DND-41 (cell line): ENCODE results near the gene PRKAR1B.

Experiments used
- ATAC-seq: fragments of 200-7000 bp; cut with Tn5 transposase; 3 replicates; pipeline ENCODE4 v1.9.1; 2021; ENCODE audit warnings: low read depth; ENCODE audit not compliant: insufficient read depth
- DNase-seq: peaks from one replicate; pipeline ENCODE4 v3.0.0-alpha.2; 2020
- H2AFZ ChIP-seq: 2 replicates; pipeline ENCODE4 v1.6.0; 2012; ENCODE audit warnings: low read depth, low read length
- H3K27ac ChIP-seq: 2 replicates; pipeline ENCODE4 v1.5.1; 2012; ENCODE audit warnings: low read length, inconsistent platforms
- H3K27me3 ChIP-seq: fragments of 200-600 bp; sonication (generic); 2 replicates; pipeline ENCODE4 v1.6.0; 2012; ENCODE audit warnings: low read length, mild to moderate bottlenecking, inconsistent platforms; ENCODE audit not compliant: insufficient read depth, poor library complexity
- H3K36me3 ChIP-seq: 2 replicates; pipeline ENCODE4 v1.5.1; 2012; ENCODE audit warnings: low read length, inconsistent platforms; ENCODE audit not compliant: insufficient read depth
- H3K4me1 ChIP-seq: 2 replicates; pipeline ENCODE4 v1.5.1; 2012; ENCODE audit warnings: mild to moderate bottlenecking, low read length; ENCODE audit not compliant: insufficient read depth
- H3K4me2 ChIP-seq: 2 replicates; pipeline ENCODE4 v1.6.0; 2012; ENCODE audit warnings: mild to moderate bottlenecking, moderate library complexity, low read length, inconsistent platforms; ENCODE audit not compliant: insufficient read depth
- H3K4me3 ChIP-seq, 2 experiments: fragments of 200-600 bp in 1 of 2; shearing (Covaris generic) in 1 of 2; 2 replicates each; pipeline ENCODE4 v1.5.1; 2012 to 2016; ENCODE audit warnings: inconsistent platforms in 2 of 2, low read length in 2 of 2, mild to moderate bottlenecking in 2 of 2, low read depth in 1 of 2, moderate library complexity in 1 of 2
- H3K79me2 ChIP-seq: 2 replicates; pipeline ENCODE4 v1.6.0; 2012; ENCODE audit warnings: low read length, inconsistent platforms; ENCODE audit not compliant: insufficient read depth
- H3K9ac ChIP-seq: 2 replicates; pipeline ENCODE4 v1.6.0; 2012; ENCODE audit warnings: low read depth, mild to moderate bottlenecking, inconsistent platforms, low read length, moderate library complexity
- H3K9me3 ChIP-seq: 2 replicates; pipeline ENCODE4 v1.5.1; 2012; ENCODE audit warnings: low read length, moderate library complexity, mild to moderate bottlenecking, inconsistent platforms; ENCODE audit not compliant: insufficient read depth, severe bottlenecking
- H4K20me1 ChIP-seq: 2 replicates; pipeline ENCODE4 v1.6.0; 2012; ENCODE audit warnings: low read length; ENCODE audit not compliant: insufficient read depth
- EZH2 ChIP-seq: IDR thresholded peaks from 3 replicates; pipeline ENCODE4 v1.6.1; 2012; ENCODE audit warnings: borderline replicate concordance, low read depth, mild to moderate bottlenecking, moderate library complexity, low read length, inconsistent platforms; ENCODE audit not compliant: severe bottlenecking
- TF ChIP-seq, protein P1 (sequence below): IDR thresholded peaks from 2 replicates; pipeline ENCODE4 v1.5.1; 2012; ENCODE audit warnings: borderline replicate concordance, low read length, moderate library complexity, mild to moderate bottlenecking; ENCODE audit not compliant: poor library complexity, severe bottlenecking; ENCODE audit errors: extremely low read depth

The PRKAR1B gene

DNA sequence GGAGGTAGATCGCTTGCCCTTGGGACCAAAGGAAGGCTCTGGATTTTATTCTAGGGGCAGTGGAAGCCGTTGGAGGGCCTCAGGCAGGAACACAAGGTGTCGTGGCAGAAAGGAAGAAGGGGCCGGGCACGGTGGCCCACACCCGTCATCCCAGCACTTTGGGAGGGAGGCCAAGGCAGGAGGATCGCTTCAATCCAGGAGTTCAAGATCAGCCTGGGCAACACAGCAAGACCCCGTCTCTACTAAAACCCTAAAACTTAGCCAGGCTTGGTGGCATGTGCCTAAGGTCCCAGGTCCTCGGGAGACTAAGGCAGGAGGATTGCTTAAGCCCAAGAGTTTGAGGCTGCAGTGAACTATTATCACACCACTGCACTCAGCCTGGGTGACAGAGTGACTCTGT is 202.3 kb downstream of the PRKAR1B start:
- TF ChIP-seq, protein P1, sequence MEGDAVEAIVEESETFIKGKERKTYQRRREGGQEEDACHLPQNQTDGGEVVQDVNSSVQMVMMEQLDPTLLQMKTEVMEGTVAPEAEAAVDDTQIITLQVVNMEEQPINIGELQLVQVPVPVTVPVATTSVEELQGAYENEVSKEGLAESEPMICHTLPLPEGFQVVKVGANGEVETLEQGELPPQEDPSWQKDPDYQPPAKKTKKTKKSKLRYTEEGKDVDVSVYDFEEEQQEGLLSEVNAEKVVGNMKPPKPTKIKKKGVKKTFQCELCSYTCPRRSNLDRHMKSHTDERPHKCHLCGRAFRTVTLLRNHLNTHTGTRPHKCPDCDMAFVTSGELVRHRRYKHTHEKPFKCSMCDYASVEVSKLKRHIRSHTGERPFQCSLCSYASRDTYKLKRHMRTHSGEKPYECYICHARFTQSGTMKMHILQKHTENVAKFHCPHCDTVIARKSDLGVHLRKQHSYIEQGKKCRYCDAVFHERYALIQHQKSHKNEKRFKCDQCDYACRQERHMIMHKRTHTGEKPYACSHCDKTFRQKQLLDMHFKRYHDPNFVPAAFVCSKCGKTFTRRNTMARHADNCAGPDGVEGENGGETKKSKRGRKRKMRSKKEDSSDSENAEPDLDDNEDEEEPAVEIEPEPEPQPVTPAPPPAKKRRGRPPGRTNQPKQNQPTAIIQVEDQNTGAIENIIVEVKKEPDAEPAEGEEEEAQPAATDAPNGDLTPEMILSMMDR, result no peak
- TF ChIP-seq EZH2, result no peak
- no peak overlapping the region for H3K4me2 ChIP-seq
- peaks cover 3% of the 10 kb centered on the region; the same call in 1 of the 2 replicates for H3K79me2 ChIP-seq
- H3K9me3 ChIP-seq, result no peaks in the 10 kb centered on the region
- no peak overlapping the region for H3K4me3 ChIP-seq
- peaks cover 31% of the 10 kb centered on the region for H3K4me1 ChIP-seq
- H3K27me3 ChIP-seq, result peaks cover 17% of the 10 kb centered on the region
- no peak overlapping the region for H3K27ac ChIP-seq
- H3K9ac ChIP-seq, result no peak overlapping the region
- no peaks in the 10 kb centered on the region for H3K36me3 ChIP-seq
- no peak overlapping the region for H2AFZ ChIP-seq
- H4K20me1 ChIP-seq, result peaks cover 23% of the 10 kb centered on the region
- ATAC-seq, result no peak
- no peak for DNase-seq

DNA sequence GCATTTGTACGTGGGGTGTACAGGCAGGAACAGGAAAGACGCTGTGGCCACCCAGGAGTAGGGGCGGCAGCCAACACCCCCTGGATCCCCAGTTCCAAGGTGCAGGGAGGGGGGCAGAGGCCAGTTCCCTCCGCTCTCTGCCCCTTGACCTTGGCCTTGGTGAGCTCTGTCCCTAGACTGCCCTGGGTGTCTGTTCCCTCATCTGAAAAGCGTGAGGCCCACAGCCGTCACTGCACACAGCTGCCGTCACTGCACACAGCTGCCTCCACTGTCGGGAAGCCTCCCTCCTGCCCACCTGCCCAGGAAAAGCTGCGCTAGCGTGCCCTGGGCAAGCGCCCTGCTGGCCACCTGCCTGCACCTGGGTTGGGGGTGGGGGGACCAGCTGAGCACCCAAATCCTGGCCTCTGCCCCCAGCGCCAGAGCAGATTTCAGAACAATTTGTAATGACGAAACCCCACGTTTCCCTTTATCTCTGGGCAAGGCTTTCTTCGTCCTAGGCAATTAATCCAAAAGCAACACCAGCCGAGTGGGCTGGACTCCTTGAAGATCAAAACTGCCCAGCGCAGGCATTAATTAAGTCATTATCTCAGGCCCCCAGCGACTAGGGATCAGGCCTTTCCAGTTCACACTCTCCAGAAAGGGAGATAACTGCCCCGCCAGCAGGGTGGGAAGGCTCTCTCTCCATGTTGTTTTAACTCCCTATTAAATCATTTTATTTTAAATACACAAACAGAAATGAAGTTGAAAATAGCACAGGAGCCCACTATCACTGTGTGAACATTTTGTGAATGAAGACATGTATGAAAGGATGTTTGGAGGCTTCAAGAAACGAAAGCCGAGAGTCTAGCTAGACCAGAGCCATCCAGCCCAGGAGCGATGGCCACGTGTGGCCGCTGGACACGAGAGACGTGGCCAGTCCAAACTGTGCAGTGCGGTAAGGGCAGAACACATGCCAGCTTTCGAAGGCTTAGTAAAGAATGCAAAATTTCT is 203.4 kb downstream of the PRKAR1B start:
- no peak for DNase-seq
- TF ChIP-seq EZH2, result no peak
- TF ChIP-seq, protein P1, result no peak
- no peak overlapping the region for H3K4me2 ChIP-seq

DNA sequence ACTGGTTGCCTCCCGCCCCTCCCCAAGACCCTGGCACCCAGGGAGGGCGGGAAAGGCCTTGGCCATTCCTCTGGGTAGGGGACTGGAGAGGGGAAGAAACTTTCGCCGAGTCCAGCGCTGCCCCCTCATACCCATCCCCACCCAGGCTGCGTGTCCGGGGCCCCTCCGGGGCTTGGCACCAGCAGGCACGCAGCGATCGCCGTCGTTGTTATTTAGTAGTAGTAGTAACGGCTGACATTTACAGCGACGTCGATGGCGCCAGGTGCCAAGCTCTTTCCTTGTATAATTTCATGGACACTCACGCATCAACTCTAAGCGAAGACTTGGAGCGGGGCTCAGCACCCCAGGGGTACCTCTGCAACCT is 204.1 kb downstream of the PRKAR1B start:
- Histone ChIP-seq H3K4me1 (peaks cover 33% of the 10 kb centered on the region), H3K4me3 (no peak overlapping the region), H3K9ac (no peak overlapping the region), H3K36me3 (no peaks in the 10 kb centered on the region; the same call in 1 of the 2 replicates), H3K4me2 (no peak overlapping the region), H3K27me3 (peaks cover 19% of the 10 kb centered on the region), H3K27ac (no peak overlapping the region), H3K9me3 (no peaks in the 10 kb centered on the region), H3K79me2 (peaks cover 14% of the 10 kb centered on the region), H4K20me1 (peaks cover 25% of the 10 kb centered on the region), H2AFZ (no peak overlapping the region)
- DNase-seq (no peak), ATAC-seq (no peak)
- TF ChIP-seq EZH2, result no peak
- TF ChIP-seq, protein P1, result no peak

More for the DNA sequence above, 203.4 kb downstream of the PRKAR1B start:
- Histone ChIP-seq H3K79me2 (peaks cover 6% of the 10 kb centered on the region), H3K27ac (no peak overlapping the region), H2AFZ (no peak overlapping the region), H3K9ac (no peak overlapping the region), H3K4me3 (no peak overlapping the region), H4K20me1 (peaks cover 23% of the 10 kb centered on the region), H3K36me3 (no peaks in the 10 kb centered on the region; the same call in 1 of the 2 replicates), H3K27me3 (peaks cover 17% of the 10 kb centered on the region), H3K9me3 (no peaks in the 10 kb centered on the region), H3K4me1 (peaks cover 31% of the 10 kb centered on the region)
- ATAC-seq, result no peak
